ENCODE results near the gene SPOCK1.

- TF ChIP-seq CTCF (conservative IDR thresholded peaks at IDR 0.05; ENCODE audit: low read depth, low read length), result no peak
- TF ChIP-seq ELK1 (IDR thresholded peaks at IDR 0.05; ENCODE audit: borderline replicate concordance, low read depth, low read length), result no peak
- TF ChIP-seq RAD21 (IDR thresholded peaks at IDR 0.05; ENCODE audit: low read length), result no peak
- TF ChIP-seq CEBPB (IDR thresholded peaks at IDR 0.05; ENCODE audit: low read depth, low read length), result no peak
- TF ChIP-seq POLR2A (IDR thresholded peaks at IDR 0.05; ENCODE audit: low read depth, low read length), result no peak
- no peak for TF ChIP-seq MXI1 (IDR thresholded peaks at IDR 0.05; ENCODE audit: borderline replicate concordance, low read depth, low read length)
- TF ChIP-seq SMC3 (IDR thresholded peaks at IDR 0.05; ENCODE audit: low read depth, low read length), result no peak
- no peak for TF ChIP-seq RFX5 (IDR thresholded peaks at IDR 0.05; ENCODE audit: low read depth, low read length)
- no peak for TF ChIP-seq FOS (IDR thresholded peaks at IDR 0.05; ENCODE audit: low read depth, low read length)
- no peak for TF ChIP-seq RCOR1 (IDR thresholded peaks at IDR 0.05; ENCODE audit: insufficient replicate concordance, low read length)
- TF ChIP-seq NFE2L2 (IDR thresholded peaks at IDR 0.05; ENCODE audit: low read depth, low read length), result no peak
- TF ChIP-seq MAZ (IDR thresholded peaks at IDR 0.05; ENCODE audit: borderline replicate concordance, low read depth, low read length), result no peak
- TF ChIP-seq MAFK (IDR thresholded peaks at IDR 0.05; ENCODE audit: low read depth, low read length), result no peak
- no peak for TF ChIP-seq BHLHE40 (IDR thresholded peaks at IDR 0.05; ENCODE audit: low read depth, low read length)
These were observed 163.6 kb downstream of the SPOCK1 start for GRCh38 chr5:137335493-137335892.

Data from IMR-90 (cell line).